IPS-18a (cell line): ENCODE results near the gene ABCB11.
"Not testable (repeated sequence)": the region's sequence is repeated elsewhere in the genome, so short reads cannot be mapped to it uniquely, and the experiment has no call there.

Source experiments
- H3K27ac ChIP-seq: one replicate; pipeline ENCODE4 v1.5.1; 2013; ENCODE audit warnings: low read length
- H3K27me3 ChIP-seq: one replicate; pipeline ENCODE4 v1.6.1; 2013; ENCODE audit warnings: mild to moderate bottlenecking, low read length; ENCODE audit not compliant: control insufficient read depth, insufficient read depth
- H3K36me3 ChIP-seq: one replicate; pipeline ENCODE4 v1.6.1; 2013; ENCODE audit warnings: low read depth, low read length; ENCODE audit not compliant: control insufficient read depth
- H3K4me1 ChIP-seq: one replicate; pipeline ENCODE4 v1.6.1; 2013; ENCODE audit warnings: low read depth, low read length; ENCODE audit not compliant: control insufficient read depth
- H3K4me3 ChIP-seq: one replicate; pipeline ENCODE4 v1.5.1; 2013; ENCODE audit warnings: low read length
- H3K9ac ChIP-seq: one replicate; pipeline ENCODE4 v1.6.1; 2013; ENCODE audit warnings: mild to moderate bottlenecking, low read length, moderate library complexity
- H3K9me3 ChIP-seq: one replicate; pipeline ENCODE4 v1.6.1; 2013; ENCODE audit warnings: low read depth, low read length; ENCODE audit not compliant: control insufficient read depth

Gene ABCB11

DNA sequence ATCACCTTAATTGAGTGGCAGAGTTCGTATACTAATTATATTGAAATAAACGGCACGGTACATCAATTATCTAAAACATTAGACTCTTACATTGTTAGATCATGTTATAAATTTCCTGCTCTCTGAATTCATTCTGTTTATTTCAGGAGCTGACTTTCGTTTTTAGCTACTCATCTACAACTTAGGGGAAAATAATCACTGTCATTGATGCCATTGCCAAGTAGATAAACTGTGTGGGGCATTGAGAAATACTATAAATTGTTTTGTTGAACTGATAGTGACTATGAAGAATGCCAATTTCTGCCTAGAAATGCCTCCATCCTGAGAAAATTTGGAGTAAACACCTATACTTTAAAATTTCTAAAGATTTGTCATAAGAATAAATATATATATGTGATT lies 17.5 kb downstream of the ABCB11 start:
- Histone ChIP-seq H3K27ac (no peak overlapping the region), H3K27me3 (no peaks in the 10 kb centered on the region), H3K36me3 (no peaks in the 10 kb centered on the region), H3K4me3 (no peak overlapping the region), H3K4me1 (peaks cover 3% of the 10 kb centered on the region), H3K9ac (no peak overlapping the region), H3K9me3 (no peaks in the 10 kb centered on the region)

GRCh38 chr2:169012812-169013627 lies 18.1 kb downstream of the ABCB11 start:
- H3K36me3 ChIP-seq = no peaks in the 10 kb centered on the region
- H3K4me3 ChIP-seq = no peak overlapping the region
- no peak overlapping the region for H3K9ac ChIP-seq
- no peaks in the 10 kb centered on the region for H3K27me3 ChIP-seq
- H3K27ac ChIP-seq = no peak overlapping the region
- H3K4me1 ChIP-seq = peaks cover 3% of the 10 kb centered on the region
- no peaks in the 10 kb centered on the region for H3K9me3 ChIP-seq

DNA sequence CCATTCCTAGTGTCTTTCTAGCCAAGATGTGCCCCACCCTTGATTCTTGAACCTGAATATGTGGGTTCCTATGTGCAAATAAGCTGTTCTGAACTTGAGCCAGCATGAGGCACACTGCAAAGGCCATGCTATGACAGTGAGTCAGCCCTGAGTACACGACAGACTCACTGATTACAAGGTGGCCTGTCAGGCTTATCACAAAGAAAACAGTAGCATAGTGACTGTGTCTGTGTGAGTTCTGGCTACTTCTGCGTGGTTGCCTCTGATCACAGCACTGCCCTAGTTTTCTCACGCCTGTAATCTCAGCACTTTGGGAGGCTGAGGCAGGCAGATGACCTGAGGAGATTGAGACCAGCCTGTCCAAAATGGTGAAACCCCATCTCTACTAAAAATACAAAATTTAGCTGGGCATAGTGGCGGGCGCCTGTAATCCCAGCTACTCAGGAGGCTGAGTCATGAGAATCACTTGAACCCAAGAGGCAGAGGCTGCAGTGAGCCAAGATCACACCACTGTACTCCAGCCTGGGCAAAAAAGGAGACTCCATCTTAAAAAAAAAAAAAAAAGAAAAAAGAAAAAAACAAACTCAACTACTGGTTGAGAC lies 18.8 kb downstream of the ABCB11 start:
- H3K9ac ChIP-seq, H3K27ac ChIP-seq, H3K27me3 ChIP-seq, H3K4me3 ChIP-seq, H3K4me1 ChIP-seq, H3K9me3 ChIP-seq, H3K36me3 ChIP-seq: not testable (repeated sequence)

DNA sequence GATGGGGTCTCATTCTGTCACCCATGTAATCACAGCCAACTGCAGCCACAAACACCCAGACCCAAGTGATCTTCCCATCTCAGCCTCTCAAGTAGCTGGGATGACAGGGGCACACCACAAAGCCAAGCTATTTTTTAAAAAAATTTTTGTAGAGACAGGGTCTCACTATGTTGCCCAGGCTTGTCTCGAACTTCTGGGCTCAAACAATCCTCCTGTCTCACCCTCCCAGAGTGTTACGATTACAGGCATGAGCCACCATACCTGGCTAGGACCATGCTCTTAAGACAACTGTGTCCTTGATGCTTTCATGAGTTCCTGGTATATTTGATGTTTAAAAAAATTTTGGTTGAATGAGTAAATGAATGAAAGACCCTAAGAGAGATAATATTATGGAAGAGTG lies 19.4 kb downstream of the ABCB11 start:
- Histone ChIP-seq H3K9ac (no peak overlapping the region), H3K9me3 (no peaks in the 10 kb centered on the region), H3K27ac (no peak overlapping the region)

DNA sequence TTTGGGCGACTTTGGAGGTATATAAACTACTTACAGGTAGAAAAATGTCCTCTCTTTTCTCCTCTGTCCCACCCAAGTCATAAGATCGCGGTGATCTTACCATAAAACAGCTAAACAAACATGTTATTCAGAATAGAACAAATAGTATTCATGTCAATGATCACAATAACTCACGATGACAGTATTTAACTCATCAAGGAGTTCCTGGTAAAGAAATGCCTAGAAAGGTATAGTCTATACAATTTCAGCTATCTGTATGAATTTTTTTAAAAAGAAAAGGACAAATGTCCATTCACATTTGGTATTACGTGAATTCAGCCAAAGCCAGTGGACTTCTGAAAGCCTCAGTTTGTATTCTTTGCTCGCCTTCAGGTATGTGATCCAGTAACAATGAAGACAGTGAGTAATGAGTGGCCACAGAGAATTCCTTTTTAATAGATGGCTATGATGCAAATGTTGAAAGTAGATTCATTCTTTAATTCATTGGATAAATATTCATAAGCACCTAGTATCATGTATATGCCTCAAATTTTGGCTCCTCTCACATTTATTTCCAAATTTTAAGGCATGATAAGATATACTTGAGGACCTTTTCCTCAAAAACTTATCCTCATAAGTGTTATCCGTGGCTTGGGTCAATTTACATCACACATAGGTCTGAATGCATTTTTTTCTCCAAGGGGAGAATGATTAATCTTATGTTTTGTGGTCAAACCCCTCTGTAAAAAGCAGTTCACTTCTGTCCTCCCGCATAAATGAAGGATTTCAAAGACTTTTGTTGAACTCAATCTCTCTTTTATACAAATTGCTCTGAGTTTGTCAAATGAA lies 20.3 kb downstream of the ABCB11 start:
- H3K9ac ChIP-seq = no peak overlapping the region
- H3K36me3 ChIP-seq = no peaks in the 10 kb centered on the region
- no peaks in the 10 kb centered on the region for H3K9me3 ChIP-seq
- H3K4me1 ChIP-seq = peaks cover 1% of the 10 kb centered on the region
- H3K27ac ChIP-seq = no peak overlapping the region
- no peak overlapping the region for H3K4me3 ChIP-seq
- no peaks in the 10 kb centered on the region for H3K27me3 ChIP-seq

More for the DNA sequence above, 19.4 kb downstream of the ABCB11 start:
- Histone ChIP-seq H3K27me3 (no peaks in the 10 kb centered on the region), H3K4me3 (no peak overlapping the region), H3K4me1 (peaks cover 3% of the 10 kb centered on the region), H3K36me3 (no peaks in the 10 kb centered on the region)

DNA sequence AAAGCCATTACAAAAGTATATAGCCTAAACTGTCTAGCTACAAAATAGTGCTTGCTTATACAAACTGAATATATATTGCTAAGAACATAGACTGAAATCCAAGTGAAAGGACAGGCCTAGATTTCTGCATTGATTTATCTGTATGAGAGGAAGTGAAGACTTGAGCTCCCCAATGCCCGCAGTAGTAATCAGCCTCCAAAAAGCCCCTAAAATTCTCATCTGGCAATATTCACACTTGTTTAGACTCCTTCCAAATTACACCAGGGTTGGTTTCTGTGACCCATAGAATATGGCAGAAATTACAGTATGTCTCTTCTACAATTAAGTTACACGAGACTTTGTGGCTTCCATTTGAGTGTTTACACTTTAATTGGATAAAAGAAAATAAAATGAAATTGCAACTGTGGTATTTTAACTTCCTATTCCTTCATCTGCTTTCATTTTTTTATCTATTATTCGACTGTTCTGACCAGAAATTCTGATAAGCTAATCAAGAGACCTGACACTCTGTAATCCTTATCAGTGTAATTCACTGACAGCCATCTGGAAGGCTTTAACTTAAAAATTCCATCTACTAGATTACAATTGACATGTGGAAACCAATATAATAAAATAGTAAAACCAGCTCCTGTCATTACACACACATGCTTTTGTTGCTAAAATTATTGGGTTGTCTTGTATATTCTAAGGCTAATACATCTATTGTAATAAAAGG lies 21.1 kb downstream of the ABCB11 start:
- no peaks in the 10 kb centered on the region for H3K27me3 ChIP-seq
- no peak overlapping the region for H3K4me3 ChIP-seq
- H3K4me1 ChIP-seq = no peaks in the 10 kb centered on the region
- H3K9ac ChIP-seq = no peak overlapping the region
- H3K9me3 ChIP-seq = no peaks in the 10 kb centered on the region
- no peak overlapping the region for H3K27ac ChIP-seq
- no peaks in the 10 kb centered on the region for H3K36me3 ChIP-seq

DNA sequence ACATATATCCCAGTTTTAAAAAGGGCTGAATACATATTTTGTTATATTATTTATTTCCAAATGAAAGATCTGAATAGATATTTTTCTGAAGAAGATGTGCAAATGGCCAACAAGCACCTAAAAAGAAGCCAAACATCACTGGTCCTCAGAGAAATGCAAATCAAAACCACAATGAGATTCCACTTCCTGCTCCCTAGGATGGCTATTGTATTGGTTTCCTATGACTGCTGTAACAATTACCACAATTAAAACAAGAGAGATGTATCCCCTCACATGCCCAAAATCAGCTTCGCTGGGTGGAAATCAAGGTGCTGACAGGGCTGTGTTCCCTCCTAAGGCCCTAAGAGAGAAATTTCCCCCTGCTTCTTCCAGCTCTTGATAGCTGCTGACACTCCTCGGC lies 23.2 kb downstream of the ABCB11 start:
- no peaks in the 10 kb centered on the region for H3K27me3 ChIP-seq
- H3K4me3 ChIP-seq = no peak overlapping the region
- H3K27ac ChIP-seq = no peak overlapping the region
- no peaks in the 10 kb centered on the region for H3K36me3 ChIP-seq
- H3K9me3 ChIP-seq = no peaks in the 10 kb centered on the region
- no peak overlapping the region for H3K9ac ChIP-seq
- H3K4me1 ChIP-seq = no peaks in the 10 kb centered on the region

- H3K36me3 ChIP-seq = no peaks in the 10 kb centered on the region
Observed at GRCh38 chr2:169007356-169007755, 23.8 kb downstream of the ABCB11 start.

DNA sequence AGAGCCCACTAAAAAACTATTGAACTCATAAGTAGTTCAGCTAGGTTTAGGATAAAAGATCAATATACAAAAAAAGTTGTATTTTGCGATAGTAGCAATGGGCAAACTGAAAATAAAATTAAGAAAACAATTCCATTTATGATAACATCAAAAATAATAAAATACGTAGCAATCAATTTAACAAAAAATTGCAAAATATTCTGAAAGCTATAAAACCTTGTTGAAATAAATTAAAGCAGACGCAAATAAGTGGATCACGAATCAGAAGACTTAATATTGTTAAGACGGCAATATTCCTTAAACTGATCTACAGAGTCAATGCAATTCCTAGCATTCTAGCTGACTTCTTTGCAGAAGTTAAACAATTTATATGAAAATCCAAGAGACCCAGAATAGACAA lies 24.5 kb downstream of the ABCB11 start:
- no peak overlapping the region for H3K4me3 ChIP-seq
- H3K9me3 ChIP-seq = no peaks in the 10 kb centered on the region
- H3K9ac ChIP-seq = no peak overlapping the region
- H3K36me3 ChIP-seq = no peaks in the 10 kb centered on the region
- no peak overlapping the region for H3K27ac ChIP-seq
- H3K4me1 ChIP-seq = no peaks in the 10 kb centered on the region
- no peaks in the 10 kb centered on the region for H3K27me3 ChIP-seq

More at GRCh38 chr2:169007356-169007755, 23.8 kb downstream of the ABCB11 start:
- Histone ChIP-seq H3K27ac (no peak overlapping the region), H3K9ac (no peak overlapping the region), H3K4me3 (no peak overlapping the region), H3K4me1 (no peaks in the 10 kb centered on the region), H3K27me3 (no peaks in the 10 kb centered on the region), H3K9me3 (no peaks in the 10 kb centered on the region)

DNA sequence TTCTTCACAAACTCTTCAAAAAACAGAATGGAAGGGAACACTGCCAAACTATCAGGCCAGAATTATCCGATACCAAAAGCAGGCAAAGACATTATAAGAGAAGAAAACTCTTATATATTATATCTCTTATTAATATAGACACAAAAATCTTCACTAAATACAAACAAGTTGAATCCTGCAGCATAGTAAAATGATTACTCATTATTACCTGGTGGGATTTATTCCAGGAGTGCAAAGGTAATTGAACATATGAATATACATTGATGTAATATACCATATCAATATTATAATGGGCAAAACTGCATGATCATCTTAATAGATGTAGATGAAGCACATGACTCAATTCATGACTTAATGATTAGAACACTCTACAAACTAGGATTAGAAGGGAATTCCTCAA lies 25.1 kb downstream of the ABCB11 start:
- no peak overlapping the region for H3K4me3 ChIP-seq
- H3K27ac ChIP-seq = no peak overlapping the region
- H3K27me3 ChIP-seq = no peaks in the 10 kb centered on the region
- H3K4me1 ChIP-seq = no peaks in the 10 kb centered on the region
- H3K9ac ChIP-seq = no peak overlapping the region
- H3K9me3 ChIP-seq = no peaks in the 10 kb centered on the region
- H3K36me3 ChIP-seq = no peaks in the 10 kb centered on the region

- H3K9ac ChIP-seq = no peak overlapping the region
- no peaks in the 10 kb centered on the region for H3K9me3 ChIP-seq
- H3K27ac ChIP-seq = no peak overlapping the region
- no peak overlapping the region for H3K4me3 ChIP-seq
- no peaks in the 10 kb centered on the region for H3K4me1 ChIP-seq
- H3K27me3 ChIP-seq = no peaks in the 10 kb centered on the region
- no peaks in the 10 kb centered on the region for H3K36me3 ChIP-seq
Observed at GRCh38 chr2:169005080-169005598, 26.0 kb downstream of the ABCB11 start.
